GM19240 (cell line): ENCODE results near the gene AKR1C2.
"Not testable (repeated sequence)": the region's sequence is repeated elsewhere in the genome, so short reads cannot be mapped to it uniquely, and the experiment has no call there.

Experiments
- DNase-seq: peaks from one replicate; pipeline ENCODE4 v3.0.0; 2011; ENCODE audit warnings: low spot score; ENCODE audit not compliant: insufficient read length

The AKR1C2 gene

GRCh38 chr10:5003127-5004029 is at the start of gene AKR1C2:
AKR1C2 (minus strand) TSS chr10:5003857; CDS start chr10:5003835, 22 bp downstream.
- DNase-seq: not testable (repeated sequence)

- not testable (repeated sequence) for DNase-seq
These were observed 49.4 kb upstream of the AKR1C2 start for GRCh38 chr10:5052951-5053500.

DNA sequence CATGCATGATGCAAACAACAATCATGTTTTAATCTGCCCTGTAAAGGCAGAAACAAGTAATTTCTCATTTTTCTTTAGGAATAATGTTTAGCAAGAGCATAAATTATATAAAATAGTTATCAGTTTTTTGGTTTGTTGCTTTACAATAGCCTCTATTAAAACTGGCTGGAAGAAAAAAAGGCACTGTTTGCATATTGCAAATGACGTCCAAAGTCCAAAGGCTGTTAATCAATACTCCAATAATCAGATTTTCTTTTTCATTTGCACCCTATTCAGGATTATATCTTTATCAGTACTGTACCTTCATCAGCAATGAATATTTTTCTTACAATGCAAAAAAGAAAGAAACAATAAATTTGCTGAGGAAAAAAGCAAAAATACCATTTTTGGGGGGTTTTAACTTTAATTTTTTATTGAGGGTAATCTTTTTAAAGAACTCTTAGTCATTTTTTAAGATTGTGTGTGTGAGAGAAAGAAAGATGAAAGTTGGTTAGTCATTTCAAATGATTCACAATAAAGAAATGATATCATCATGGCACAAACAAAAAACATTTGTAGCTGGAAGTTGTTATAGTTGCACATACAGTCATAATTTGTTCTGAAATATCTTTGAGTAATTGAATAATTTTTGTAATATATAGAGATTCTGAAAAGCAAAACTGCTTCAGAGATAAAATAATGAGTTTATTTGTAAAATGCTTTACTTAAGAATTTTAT is 44.4 kb upstream of the AKR1C2 start:
- no peak for DNase-seq

- not testable (repeated sequence) for DNase-seq
These were observed 43.4 kb upstream of the AKR1C2 start for GRCh38 chr10:5047055-5047454.

DNA sequence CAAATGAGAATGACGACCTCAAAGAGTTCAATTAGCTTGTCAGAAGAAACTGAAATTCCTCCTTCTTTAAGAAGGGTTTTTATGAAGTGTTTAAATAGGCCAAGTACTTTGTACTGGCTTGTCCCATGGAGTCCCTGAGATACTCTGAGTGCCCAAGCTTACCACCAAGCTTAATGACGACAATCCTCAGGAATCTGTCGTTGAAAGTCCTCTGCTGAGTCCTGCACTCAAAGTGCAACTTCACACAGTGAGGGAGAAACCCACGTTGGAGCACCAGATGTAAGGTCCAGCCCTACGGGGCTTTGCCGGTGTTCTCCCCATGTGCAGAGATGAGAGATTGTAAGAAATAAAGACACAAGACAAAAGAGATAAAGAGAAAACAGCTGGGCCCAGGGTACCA is 42.8 kb upstream of the AKR1C2 start:
- DNase-seq: no peak

DNA sequence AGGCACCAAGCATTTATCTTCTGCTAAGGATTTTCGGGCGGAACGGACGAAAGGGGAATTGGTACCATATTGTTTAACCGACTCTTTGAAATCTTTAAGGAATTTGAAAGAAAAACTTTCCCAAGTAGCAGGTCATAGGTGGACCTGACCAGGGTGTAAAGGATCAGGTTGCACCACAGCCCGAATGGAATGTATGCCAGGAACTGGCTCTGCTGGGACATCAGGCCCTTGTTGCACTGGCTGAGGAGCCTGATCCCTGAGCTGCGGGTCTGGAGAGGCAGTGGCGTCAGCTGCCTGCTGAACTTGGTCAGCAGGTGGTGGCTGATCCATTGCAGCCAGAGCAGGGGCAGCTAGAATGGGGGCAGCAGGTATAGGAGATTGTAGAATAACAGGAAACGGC is 41.4 kb upstream of the AKR1C2 start:
- DNase-seq: no peak

GRCh38 chr10:5043716-5044115 is 40.1 kb upstream of the AKR1C2 start:
- no peak for DNase-seq

DNA sequence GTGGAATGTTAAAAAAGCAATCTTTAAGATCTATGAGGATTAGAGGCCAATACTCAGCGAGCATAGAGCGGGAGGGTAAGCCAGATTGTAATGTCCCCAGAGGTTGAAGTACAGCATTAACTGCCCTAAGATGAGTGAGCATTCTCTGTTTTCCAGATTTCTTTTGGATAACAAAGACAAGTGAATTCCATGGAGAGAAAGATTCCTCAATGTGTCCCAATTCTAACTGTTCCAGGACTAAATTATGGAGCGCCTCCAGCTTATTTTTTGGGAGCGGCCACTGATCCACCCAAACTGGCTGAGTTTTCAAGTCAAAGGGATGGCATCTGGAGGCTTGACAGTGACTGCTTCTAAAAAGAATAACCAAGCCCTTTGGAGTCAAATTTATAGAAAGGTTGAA is 39.3 kb upstream of the AKR1C2 start:
- no peak for DNase-seq

- DNase-seq: no peak
These were observed 37.9 kb upstream of the AKR1C2 start for GRCh38 chr10:5041471-5042023.

GRCh38 chr10:5040781-5041470 is 37.3 kb upstream of the AKR1C2 start:
- no peak for DNase-seq

- DNase-seq: no peak
These were observed 36.5 kb upstream of the AKR1C2 start for GRCh38 chr10:5040010-5040673.

DNA sequence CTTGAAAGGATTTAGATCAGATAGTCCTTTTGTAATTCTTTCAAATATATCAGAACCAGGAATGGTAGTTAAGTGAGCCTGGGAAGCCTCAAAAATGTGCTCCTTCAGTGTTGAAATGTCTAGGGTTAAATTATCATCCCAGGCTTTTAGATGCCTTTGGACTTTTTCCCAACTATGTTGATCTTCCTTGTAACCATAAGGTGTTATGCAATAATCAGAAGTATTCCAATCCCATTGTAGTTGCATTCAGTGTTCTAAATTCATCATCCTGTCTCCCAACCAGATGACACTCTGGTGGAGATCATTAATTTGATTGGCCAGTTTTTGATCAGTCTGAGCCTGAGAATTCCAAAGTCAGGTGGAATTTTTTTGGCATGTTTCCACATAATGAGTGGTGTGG is 35.1 kb upstream of the AKR1C2 start:
- no peak for DNase-seq

GRCh38 chr10:5038101-5038500 is 34.4 kb upstream of the AKR1C2 start:
- DNase-seq: no peak

- no peak for DNase-seq
These were observed 32.9 kb upstream of the AKR1C2 start for GRCh38 chr10:5036511-5036910.

- no peak for DNase-seq
These were observed 31.7 kb upstream of the AKR1C2 start for GRCh38 chr10:5035356-5035755.

- no peak for DNase-seq
These were observed 30.9 kb upstream of the AKR1C2 start for GRCh38 chr10:5034588-5034987.

GRCh38 chr10:5033061-5033778 is 29.6 kb upstream of the AKR1C2 start:
- DNase-seq: no peak

- not testable (repeated sequence) for DNase-seq
These were observed 28.8 kb upstream of the AKR1C2 start for GRCh38 chr10:5032444-5032843.

- not testable (repeated sequence) for DNase-seq
These were observed 27.9 kb upstream of the AKR1C2 start for GRCh38 chr10:5031588-5031987.

GRCh38 chr10:5030989-5031388 is 27.3 kb upstream of the AKR1C2 start:
- no peak for DNase-seq
